Osteoblast (primary cell): ENCODE data around the gene RTF1. TPM values are rescaled to one million over a fixed set of nuclear protein-coding genes. Genes with fewer than 3 reads are reported as not detected.

Source experiments
- DNase-seq: peaks from one replicate; pipeline ENCODE4 v3.0.0; 2011; ENCODE audit warnings: low spot score, mixed read lengths; ENCODE audit not compliant: insufficient read length; ENCODE audit errors: missing footprints
- H2AFZ ChIP-seq: 2 replicates; pipeline ENCODE4 v1.6.0; 2011; ENCODE audit warnings: mild to moderate bottlenecking, low read length
- H3K27ac ChIP-seq: 2 replicates; pipeline ENCODE4 v1.5.1; 2011; ENCODE audit warnings: mild to moderate bottlenecking, low read depth, low read length, moderate library complexity
- H3K27me3 ChIP-seq: 2 replicates; pipeline ENCODE4 v1.6.0; 2012; ENCODE audit warnings: mild to moderate bottlenecking, control low read depth, inconsistent platforms, low read length, moderate library complexity; ENCODE audit not compliant: insufficient read depth
- H3K36me3 ChIP-seq: 2 replicates; pipeline ENCODE4 v1.5.1; 2011; ENCODE audit warnings: mild to moderate bottlenecking, low read length, control low read depth, moderate library complexity; ENCODE audit not compliant: insufficient read depth
- H3K4me1 ChIP-seq: 2 replicates; pipeline ENCODE4 v1.5.1; 2011; ENCODE audit warnings: mild to moderate bottlenecking, low read length, control low read depth, moderate library complexity; ENCODE audit not compliant: insufficient read depth
- H3K4me2 ChIP-seq: 2 replicates; pipeline ENCODE4 v1.6.0; 2011; ENCODE audit warnings: mild to moderate bottlenecking, low read length; ENCODE audit not compliant: insufficient read depth
- H3K4me3 ChIP-seq: fragments of 200-600 bp; sonication (generic); 3 replicates; pipeline ENCODE4 v1.5.1; 2012; ENCODE audit warnings: mild to moderate bottlenecking, low read length, inconsistent platforms; ENCODE audit not compliant: insufficient read depth
- H3K79me2 ChIP-seq: 2 replicates; pipeline ENCODE4 v1.6.0; 2012; ENCODE audit warnings: mild to moderate bottlenecking, low read length, control low read depth, inconsistent platforms; ENCODE audit not compliant: insufficient read depth
- H3K9me3 ChIP-seq: 2 replicates; pipeline ENCODE4 v1.5.1; 2011; ENCODE audit warnings: low read depth, low read length, control low read depth
- H4K20me1 ChIP-seq: 2 replicates; pipeline ENCODE4 v1.6.0; 2012; ENCODE audit warnings: mild to moderate bottlenecking, low read length, control low read depth; ENCODE audit not compliant: insufficient read depth
- total RNA-seq: library from RNA; depleted of rRNA; stranded (reverse); fragments of >200 nt; gene quantifications from 2 replicates; pipeline ENCODE4 v1.2.3, GENCODE V29; 2012
- TF ChIP-seq, protein P1 (sequence below): IDR thresholded peaks from 2 replicates; pipeline ENCODE4 v1.5.1; 2011; ENCODE audit warnings: mild to moderate bottlenecking, low read depth, low read length, moderate library complexity; ENCODE audit errors: extremely low read depth

Gene RTF1
- total RNA-seq, 1 donor = 26.1 TPM

DNA sequence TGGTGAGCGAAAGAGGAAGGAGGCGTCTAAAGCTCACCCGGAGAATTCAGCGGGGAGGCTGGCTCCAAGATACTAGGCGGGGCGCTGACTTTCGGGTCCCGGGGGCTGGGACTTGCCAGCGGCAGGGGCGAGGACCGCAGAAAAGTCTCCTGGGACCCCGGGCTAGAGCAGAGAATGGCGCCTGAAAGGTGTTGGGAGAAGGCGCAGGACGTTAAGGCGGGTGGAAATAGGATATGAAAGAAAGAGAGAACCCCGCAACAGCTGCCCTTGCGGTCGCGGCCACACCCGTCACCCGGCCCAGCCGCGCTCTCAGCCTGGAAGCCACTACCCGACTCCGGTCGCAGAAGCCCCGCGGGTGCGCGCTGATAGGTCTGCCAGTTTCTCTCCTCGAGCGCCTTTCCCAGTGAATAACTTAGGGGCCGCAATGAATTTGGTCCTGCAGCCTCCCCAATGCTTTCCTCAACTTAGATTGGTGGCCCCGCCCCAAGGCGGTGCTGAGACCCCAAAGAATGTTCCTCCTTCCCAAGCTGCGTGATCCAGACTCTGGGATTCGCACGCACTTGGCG is 96.1 kb downstream of the RTF1 start:
- Histone ChIP-seq H3K4me3 (peak overlapping the region; percentile 39), H3K79me2 (no peaks in the 10 kb centered on the region), H3K27me3 (peaks cover 36% of the 10 kb centered on the region), H3K4me1 (peaks cover 8% of the 10 kb centered on the region), H3K36me3 (peaks cover 3% of the 10 kb centered on the region), H3K4me2 (peak overlapping the region; percentile 60), H2AFZ (no peak overlapping the region), H3K27ac (no peak overlapping the region), H3K9me3 (no peaks in the 10 kb centered on the region), H4K20me1 (no peaks in the 10 kb centered on the region)
- peak; percentile 91 for DNase-seq
- TF ChIP-seq, protein P1, sequence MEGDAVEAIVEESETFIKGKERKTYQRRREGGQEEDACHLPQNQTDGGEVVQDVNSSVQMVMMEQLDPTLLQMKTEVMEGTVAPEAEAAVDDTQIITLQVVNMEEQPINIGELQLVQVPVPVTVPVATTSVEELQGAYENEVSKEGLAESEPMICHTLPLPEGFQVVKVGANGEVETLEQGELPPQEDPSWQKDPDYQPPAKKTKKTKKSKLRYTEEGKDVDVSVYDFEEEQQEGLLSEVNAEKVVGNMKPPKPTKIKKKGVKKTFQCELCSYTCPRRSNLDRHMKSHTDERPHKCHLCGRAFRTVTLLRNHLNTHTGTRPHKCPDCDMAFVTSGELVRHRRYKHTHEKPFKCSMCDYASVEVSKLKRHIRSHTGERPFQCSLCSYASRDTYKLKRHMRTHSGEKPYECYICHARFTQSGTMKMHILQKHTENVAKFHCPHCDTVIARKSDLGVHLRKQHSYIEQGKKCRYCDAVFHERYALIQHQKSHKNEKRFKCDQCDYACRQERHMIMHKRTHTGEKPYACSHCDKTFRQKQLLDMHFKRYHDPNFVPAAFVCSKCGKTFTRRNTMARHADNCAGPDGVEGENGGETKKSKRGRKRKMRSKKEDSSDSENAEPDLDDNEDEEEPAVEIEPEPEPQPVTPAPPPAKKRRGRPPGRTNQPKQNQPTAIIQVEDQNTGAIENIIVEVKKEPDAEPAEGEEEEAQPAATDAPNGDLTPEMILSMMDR = no peak

DNA sequence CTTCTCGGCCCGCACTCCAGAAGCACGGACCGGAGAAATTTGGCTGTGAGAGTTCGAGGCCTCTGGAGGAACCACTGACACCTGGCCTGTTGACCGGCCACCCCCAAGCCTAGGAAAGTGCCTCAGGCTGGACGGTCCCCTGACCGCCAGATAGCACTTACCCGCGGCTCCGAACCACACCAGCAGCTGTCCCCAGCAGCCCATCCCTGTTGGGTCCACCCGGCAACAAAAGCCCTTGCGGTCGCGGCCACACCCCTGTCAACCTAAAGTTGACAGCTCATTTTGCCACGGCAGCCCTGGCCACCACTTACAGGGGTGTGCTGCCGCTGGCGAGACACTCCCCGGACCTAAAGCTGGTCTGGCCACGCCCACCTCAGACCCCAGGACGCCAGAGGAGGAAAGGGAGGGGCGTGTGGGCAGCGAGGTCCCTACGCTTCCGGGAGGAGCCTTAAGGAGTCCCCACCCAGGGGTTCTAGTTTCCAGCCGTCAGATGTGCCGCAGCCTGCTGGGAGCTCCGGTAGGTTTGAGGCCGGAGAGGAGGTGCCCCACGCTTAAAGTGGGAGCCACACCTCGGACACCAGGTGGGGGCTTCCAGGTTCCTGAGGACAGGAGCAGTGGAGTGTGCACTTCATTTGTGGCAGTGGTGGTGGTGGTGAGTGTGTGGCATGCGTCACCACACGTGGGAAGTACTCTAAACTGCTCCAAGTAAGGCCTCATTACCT is 96.8 kb downstream of the RTF1 start, which contains the start of gene LTK:
Gene LTK, minus strand, starts transcription at position 322 of the 722 bp plus-strand sequence. Its CDS starts 118 bp downstream, at position 204.
- Histone ChIP-seq H3K4me1 (peaks cover 8% of the 10 kb centered on the region), H3K27me3 (peaks cover 36% of the 10 kb centered on the region), H2AFZ (no peak within 1 kb of the TSS), H3K4me2 (peak within 1 kb of the TSS; percentile 60), H3K36me3 (peaks cover 3% of the 10 kb centered on the region), H3K27ac (no peak within 1 kb of the TSS), H3K9me3 (no peaks in the 10 kb centered on the region), H3K79me2 (no peaks in the 10 kb centered on the region), H4K20me1 (no peaks in the 10 kb centered on the region), H3K4me3 (peak within 1 kb of the TSS; percentile 39)
- TF ChIP-seq, protein P1 = no peak
- DNase-seq = peak; percentile 81

DNA sequence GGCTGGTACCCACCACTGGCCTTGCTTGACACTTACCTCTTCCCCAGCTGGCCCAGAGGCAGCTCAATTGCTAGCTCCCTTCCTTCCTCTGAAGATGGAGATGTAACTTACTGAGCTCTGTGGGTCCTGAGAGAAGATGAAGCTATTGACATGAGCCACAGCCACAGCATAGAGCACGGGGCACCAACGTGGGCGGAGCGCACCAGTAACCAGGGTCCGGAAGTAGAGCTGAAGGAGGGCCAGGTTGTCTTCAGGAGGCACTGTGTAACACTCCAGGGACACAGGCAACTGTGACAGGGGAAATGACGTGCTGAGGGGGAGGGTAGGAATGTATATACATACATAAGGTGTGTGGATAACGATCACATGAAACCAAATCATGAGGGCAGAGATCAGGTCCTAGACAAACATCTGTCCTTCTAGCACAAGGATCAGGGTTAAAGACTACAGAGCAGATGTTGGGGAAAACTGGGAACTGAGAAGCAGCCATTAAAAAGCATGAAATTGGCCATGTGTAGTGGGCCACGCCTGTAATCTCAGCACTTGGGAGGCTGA is 101.1 kb downstream of the RTF1 start:
- Histone ChIP-seq H3K4me3 (no peak overlapping the region), H3K9me3 (no peaks in the 10 kb centered on the region), H3K27me3 (peaks cover 12% of the 10 kb centered on the region), H3K4me2 (no peak overlapping the region), H3K4me1 (peaks cover 5% of the 10 kb centered on the region), H3K79me2 (no peaks in the 10 kb centered on the region), H4K20me1 (no peaks in the 10 kb centered on the region), H2AFZ (no peak overlapping the region), H3K27ac (no peak overlapping the region), H3K36me3 (peaks cover 12% of the 10 kb centered on the region)
- peak; percentile 13 for DNase-seq
- TF ChIP-seq, protein P1 = no peak

DNA sequence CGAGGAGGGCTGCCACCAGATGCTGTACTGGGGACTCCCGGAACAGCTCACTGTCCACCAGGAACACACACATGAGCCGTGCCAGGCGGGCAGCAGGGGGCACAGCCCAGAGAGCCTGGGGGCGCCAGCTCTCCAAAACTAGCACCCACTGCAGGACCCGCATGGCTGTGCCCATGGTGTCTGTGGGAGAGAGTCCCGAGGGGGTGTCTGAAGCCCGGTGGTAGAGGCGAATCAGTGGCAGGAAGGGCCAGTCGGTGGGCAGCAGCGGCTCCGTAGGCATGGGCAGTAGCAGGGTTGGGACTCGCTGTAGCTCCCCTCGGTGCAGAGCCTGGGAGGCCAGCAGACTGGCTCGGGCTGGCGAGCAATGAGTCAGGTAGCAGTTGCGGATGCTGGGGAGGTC is 103.7 kb downstream of the RTF1 start:
- DNase-seq = no peak
- no peak overlapping the region for H3K4me3 ChIP-seq
- H3K79me2 ChIP-seq = no peaks in the 10 kb centered on the region
- H3K36me3 ChIP-seq = peaks cover 17% of the 10 kb centered on the region
- H3K27ac ChIP-seq = no peak overlapping the region
- H4K20me1 ChIP-seq = no peaks in the 10 kb centered on the region
- H3K4me2 ChIP-seq = no peak overlapping the region
- no peaks in the 10 kb centered on the region for H3K4me1 ChIP-seq
- no peaks in the 10 kb centered on the region for H3K9me3 ChIP-seq
- TF ChIP-seq, protein P1 = no peak
- no peak overlapping the region for H2AFZ ChIP-seq
- H3K27me3 ChIP-seq = no peaks in the 10 kb centered on the region
